GM12874 (cell line): Measurements from ENCODE around the gene MAP2K2.

Experiments used
- CTCF ChIP-seq: IDR thresholded peaks from 2 replicates; pipeline ENCODE4 v1.5.1; 2011; ENCODE audit warnings: low read depth, mild to moderate bottlenecking, control low read depth, low read length, moderate library complexity; ENCODE audit not compliant: insufficient read depth

MAP2K2 gene

DNA sequence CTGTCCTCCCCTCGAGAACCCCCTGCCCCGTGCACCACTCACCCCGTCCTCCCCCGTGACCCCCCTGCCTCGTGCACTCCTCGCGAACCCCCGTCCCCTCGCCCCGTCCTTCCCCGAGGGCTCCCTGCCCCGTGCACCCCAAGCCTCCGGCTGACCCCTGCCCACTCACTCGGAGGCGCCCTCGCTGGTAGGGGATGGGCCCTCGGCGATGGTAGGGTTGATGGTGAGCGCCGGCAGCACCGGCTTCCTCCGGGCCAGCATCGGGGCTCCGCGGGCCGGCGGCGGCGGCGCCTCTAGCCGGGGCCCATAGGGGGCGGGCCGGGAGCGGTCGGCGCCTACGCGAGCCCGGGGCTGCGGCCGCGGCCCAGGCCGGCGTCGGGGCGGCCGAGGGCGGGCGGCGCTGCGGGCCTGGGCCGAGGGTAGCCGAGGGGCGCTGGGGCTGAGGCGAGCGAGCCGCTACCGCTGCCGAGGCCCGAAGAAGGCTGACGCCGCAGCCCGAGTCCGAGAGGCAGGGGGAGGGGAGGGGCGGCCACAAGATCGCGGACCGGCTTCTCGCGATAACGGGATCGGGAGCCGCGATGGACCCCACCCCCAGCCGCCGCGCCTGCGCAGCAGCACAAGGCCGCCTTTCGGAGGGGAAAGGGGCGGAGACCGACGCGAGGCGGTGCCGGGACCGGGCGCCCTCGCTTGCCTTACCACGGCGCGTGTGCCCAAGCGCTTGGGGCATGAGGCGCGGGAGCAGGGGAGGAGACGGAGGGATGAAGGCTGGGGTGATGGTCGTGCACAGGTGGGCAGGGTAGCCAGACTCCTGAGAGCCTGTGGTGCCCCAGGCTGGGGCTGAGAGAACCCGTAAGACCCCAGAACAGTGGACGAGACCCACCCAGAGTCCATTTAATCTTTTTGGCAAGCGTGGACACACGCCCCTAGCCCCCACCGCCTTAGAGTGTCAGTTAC lies at the start of gene MAP2K2:
MAP2K2 (minus strand) TSS at position 508 of the 954 bp plus-strand sequence; CDS start at position 261, 247 bp downstream.
- TF ChIP-seq CTCF = 0 out of 2 replicates have a peak, but pooled peaks have one; percentile 8

DNA sequence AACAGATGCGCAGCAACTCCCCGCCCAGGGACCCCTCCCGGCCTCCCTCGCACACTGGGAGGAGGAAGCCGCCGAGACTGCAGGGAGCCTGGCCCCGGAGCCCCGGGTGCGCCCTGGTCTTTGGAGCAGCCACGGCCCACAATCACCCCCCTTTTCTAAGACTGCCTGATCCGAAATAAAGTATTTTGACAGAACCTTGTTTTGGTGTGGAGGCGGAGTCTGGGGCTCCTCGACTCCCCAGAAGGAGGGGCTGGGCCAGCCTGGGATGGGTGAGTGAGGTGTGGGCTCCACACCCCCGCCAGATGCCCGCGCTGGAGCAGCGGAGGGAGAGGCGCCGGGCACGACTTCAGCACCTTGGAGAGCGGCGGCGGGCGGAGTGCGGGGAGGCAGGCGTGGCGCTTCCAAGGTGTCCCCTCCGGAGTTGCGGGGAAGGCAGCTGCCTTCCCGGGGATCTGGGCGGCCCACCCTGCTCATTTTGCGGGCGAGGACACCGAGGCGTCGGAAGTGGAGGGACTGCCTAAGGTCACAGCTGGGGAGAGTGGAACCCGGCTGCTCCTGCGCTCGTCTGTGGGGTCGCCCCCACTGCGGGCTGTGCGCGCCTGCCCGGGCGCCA lies 49.0 kb upstream of the MAP2K2 start:
- no peak for TF ChIP-seq CTCF

- no peak for TF ChIP-seq CTCF
These were observed 47.8 kb upstream of the MAP2K2 start for GRCh38 chr19:4171676-4172075.

- no peak for TF ChIP-seq CTCF
These were observed 40.3 kb upstream of the MAP2K2 start for GRCh38 chr19:4164262-4164661.

DNA sequence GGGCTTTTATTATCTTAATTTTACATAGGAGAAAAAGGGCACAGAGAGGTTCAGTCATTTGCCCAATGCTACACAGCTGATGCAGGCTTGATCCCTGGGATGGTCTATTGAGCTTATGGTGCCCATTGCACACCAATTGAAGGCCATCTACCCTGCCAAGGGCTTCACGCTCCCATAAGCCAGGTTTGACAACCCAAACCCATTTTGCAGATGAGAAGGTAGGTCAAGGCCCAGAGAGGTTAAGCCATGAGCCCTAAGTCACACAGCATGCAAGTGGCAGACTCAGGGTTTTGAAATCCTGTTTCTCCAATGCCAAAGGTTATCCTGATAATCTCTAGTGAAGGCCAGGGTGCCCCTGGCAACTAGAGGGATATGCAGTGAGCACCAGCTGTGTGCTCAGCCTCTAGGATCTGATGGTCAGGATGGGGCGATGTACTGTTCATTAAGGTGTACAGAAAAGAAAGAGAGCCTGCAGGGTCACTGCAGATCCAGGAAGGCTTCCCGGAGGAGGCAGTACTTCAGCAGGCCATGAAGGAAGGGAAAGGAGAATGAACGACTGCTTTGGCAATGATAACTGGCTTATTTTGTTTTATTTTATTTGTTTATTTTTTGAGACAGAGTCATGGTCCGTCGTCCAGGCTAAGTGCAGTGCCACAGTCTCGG lies 37.6 kb upstream of the MAP2K2 start:
- TF ChIP-seq CTCF = no peak

- TF ChIP-seq CTCF = no peak
These were observed 33.2 kb upstream of the MAP2K2 start for GRCh38 chr19:4157164-4157563.
